ENCODE data around the gene NR4A2. TPM values are rescaled to one million over a fixed set of nuclear protein-coding genes. Genes with fewer than 3 reads are reported as not detected.

Gene NR4A2
- total RNA-seq, 1 donor from 2014 or later = 1.4 TPM

- ATAC-seq (no peak), DNase-seq (no peak)
- intact Hi-C loops (cut with micrococcal nuclease) = no loop called here
These were observed 52.9 kb downstream of the NR4A2 start for GRCh38 chr2:156279446-156280150.

Other genes with a start within 250 kb of the NR4A2 start
- gene GPD2, start 103.7 kb upstream of the NR4A2 start, total RNA-seq = 18.5 TPM